Prostate gland (tissue), 2 donors: ENCODE measurements around the gene PPP1R14B. TPM values are rescaled to one million over a fixed set of nuclear protein-coding genes. Genes with fewer than 3 reads are reported as not detected.

Experiments
- DNase-seq: peaks from one replicate; pipeline ENCODE4 v3.0.0-alpha.2; 2019; ENCODE audit warnings: low spot score
- H3K27ac ChIP-seq, 2 donors: fragments of 200-600 bp; sonication (generic); 2 replicates each; pipeline ENCODE4 v1.5.1; 2017 to 2019
- H3K27me3 ChIP-seq: fragments of 200-600 bp; sonication (generic); replicated peaks from 2 replicates; pipeline ENCODE4 v1.5.1; 2019; ENCODE audit not compliant: insufficient read depth
- H3K36me3 ChIP-seq, 2 donors: fragments of 200-600 bp; sonication (generic); 1 replicate in 1 of 2; 2 replicates in 1 of 2; pipeline versions ENCODE4 v1.5.1 to v1.8.1; 2017 to 2019
- H3K4me1 ChIP-seq: fragments of 200-600 bp; sonication (generic); replicated peaks from 2 replicates; pipeline ENCODE4 v1.5.1; 2019
- H3K4me3 ChIP-seq, 2 donors: fragments of 200-600 bp; sonication (generic); 2 replicates each; pipeline ENCODE4 v1.5.1; 2017 to 2019
- H3K9me3 ChIP-seq: fragments of 200-600 bp; sonication (generic); 2 replicates; pipeline ENCODE4 v1.5.1; 2017
- POLR2A ChIP-seq: fragments of 450-650 bp; IDR thresholded peaks from one replicate; pipeline ENCODE4 v1.6.1; 2016; ENCODE audit warnings: antibody characterized with exemption, mild to moderate bottlenecking
- POLR2AphosphoS5 ChIP-seq: sonication (generic); formaldehyde crosslinking; IDR thresholded peaks from one replicate; pipeline ENCODE4 v1.6.1; 2017; ENCODE audit warnings: antibody characterized with exemption
- WGBS: methylation state at CpG from one replicate; pipeline ENCODE4 v1.1.5; 2018; 5-methylcytosine and 5-hydroxymethylcytosine counted together
- intact Hi-C: fragments of 100-400 bp; cut with DNase I; formaldehyde crosslinking; loops from one replicate; pipeline ENCODE4 v1.14.2; 2022
- total RNA-seq, 2 donors: library from RNA; depleted of rRNA; stranded (reverse); fragments of >200 nt; gene quantifications; one replicate each; pipeline ENCODE4 v1.1.0, GENCODE V29; 2016
- TF ChIP-seq, protein P1 (sequence below), 4 experiments: fragments of 200-600 bp in 2 of 4; fragments of 450-650 bp in 2 of 4; sonication (generic) in 2 of 4; IDR thresholded peaks; 1 replicate in 3 of 4; 2 replicates in 1 of 4; pipeline ENCODE4 v1.5.1; 2016 to 2019; ENCODE audit warnings: antibody characterized with exemption in 4 of 4, mild to moderate bottlenecking in 2 of 4, moderate library complexity in 2 of 4

PPP1R14B gene
- total RNA-seq, 2 donors from 2014 or later, result 60.5 to 69.3 TPM

DNA sequence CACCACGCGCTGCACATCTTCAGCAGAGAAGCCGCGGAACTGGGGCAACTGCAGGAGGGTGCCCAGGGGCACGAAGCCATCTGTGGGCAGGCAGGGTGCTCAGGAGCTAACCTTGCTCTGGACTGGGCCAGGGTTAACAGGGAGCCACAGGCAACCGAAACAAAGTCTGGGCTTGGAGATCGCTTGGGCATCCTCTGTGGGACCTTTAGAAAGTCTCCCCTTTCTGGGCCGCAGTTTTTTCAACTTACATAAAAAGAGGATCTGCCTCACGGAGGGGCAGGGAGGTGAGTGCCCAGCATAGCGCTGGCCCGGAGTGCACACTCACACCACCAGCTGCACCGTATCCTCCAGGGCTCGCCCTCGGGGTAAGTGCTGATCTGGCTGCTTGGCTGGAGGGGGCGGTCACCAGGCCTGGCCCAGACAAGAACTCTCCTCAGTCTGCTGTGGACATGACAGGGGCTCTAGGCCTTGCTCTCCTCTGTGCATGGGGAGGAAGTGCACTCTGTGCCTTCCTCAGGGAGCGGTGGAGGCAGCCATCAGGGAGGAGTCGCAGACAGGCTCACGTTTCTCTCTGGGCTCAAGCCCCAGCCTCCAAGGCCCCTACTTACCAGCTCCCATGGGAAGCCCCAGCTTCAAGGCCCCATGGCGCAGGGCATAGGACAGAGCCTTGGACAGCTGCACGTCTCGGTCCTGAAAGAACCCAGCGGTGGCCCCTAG, 21.7 kb downstream of the PPP1R14B start:
- Histone ChIP-seq H3K27ac (peak overlapping the region; percentile 86 to 88), H3K9me3 (no peaks in the 10 kb centered on the region), H3K36me3 (no peaks in the 10 kb centered on the region), H3K4me3 (peak overlapping the region; percentile 51 to 92), H3K27me3 (no peaks in the 10 kb centered on the region), H3K4me1 (peaks cover 20% of the 10 kb centered on the region)
- intact Hi-C loops, result no loop called here
- 52% methylated on average over 16 of the region's 22 CpGs for WGBS
- TF ChIP-seq, protein P1, sequence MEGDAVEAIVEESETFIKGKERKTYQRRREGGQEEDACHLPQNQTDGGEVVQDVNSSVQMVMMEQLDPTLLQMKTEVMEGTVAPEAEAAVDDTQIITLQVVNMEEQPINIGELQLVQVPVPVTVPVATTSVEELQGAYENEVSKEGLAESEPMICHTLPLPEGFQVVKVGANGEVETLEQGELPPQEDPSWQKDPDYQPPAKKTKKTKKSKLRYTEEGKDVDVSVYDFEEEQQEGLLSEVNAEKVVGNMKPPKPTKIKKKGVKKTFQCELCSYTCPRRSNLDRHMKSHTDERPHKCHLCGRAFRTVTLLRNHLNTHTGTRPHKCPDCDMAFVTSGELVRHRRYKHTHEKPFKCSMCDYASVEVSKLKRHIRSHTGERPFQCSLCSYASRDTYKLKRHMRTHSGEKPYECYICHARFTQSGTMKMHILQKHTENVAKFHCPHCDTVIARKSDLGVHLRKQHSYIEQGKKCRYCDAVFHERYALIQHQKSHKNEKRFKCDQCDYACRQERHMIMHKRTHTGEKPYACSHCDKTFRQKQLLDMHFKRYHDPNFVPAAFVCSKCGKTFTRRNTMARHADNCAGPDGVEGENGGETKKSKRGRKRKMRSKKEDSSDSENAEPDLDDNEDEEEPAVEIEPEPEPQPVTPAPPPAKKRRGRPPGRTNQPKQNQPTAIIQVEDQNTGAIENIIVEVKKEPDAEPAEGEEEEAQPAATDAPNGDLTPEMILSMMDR (IDR thresholded peaks at IDR 0.05), result no peak
- TF ChIP-seq POLR2AphosphoS5 (no peak), POLR2A (no peak)
- DNase-seq, result no peak

DNA sequence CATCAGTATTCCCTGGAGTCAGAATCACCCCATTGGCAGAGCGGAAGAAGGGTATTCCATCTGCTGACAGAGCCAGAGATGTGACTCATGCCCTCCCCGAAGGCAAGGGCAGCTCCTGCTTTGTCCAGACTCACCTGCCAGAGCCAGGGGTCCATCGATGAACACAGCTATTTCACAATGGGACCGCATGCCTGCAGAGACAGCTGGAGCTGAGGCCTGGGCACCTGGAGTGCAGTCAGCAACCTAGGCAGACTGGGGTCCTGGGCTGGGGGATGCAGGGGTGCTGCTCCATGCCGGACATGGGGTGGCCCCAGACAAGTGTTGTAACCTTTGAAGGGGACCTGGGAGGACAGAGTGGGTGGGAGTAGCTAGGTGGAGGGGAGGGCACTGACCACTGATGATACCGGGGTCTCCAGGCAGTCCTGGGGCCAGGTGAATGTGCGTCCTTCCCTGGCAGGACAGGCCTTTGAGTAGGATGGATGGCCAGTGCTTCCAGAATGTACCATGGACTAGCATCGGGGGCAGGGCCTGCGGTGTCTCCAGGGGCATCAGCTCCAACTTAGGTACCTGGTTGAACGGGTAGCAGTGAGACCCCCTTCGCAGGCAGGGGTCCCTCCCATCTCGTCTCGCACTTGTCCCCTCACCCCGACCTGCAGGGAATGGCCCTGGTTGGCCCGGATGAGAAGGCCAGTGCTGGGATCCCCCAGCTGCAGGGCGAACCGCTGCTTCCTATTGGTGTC, 22.4 kb downstream of the PPP1R14B start:
- TF ChIP-seq POLR2AphosphoS5, result no peak
- TF ChIP-seq POLR2A, result no peak
- TF ChIP-seq, protein P1 (IDR thresholded peaks at IDR 0.05), result no peak
- WGBS, result 85% methylated on average over 7 of the region's 17 CpGs
- Histone ChIP-seq H3K4me3 (no peak overlapping the region), H3K4me1 (peaks cover 14% of the 10 kb centered on the region), H3K27me3 (no peaks in the 10 kb centered on the region), H3K27ac (no peak overlapping the region), H3K36me3 (no peaks in the 10 kb centered on the region), H3K9me3 (no peaks in the 10 kb centered on the region)
- DNase-seq, result no peak
- intact Hi-C loops, result no loop called here

DNA sequence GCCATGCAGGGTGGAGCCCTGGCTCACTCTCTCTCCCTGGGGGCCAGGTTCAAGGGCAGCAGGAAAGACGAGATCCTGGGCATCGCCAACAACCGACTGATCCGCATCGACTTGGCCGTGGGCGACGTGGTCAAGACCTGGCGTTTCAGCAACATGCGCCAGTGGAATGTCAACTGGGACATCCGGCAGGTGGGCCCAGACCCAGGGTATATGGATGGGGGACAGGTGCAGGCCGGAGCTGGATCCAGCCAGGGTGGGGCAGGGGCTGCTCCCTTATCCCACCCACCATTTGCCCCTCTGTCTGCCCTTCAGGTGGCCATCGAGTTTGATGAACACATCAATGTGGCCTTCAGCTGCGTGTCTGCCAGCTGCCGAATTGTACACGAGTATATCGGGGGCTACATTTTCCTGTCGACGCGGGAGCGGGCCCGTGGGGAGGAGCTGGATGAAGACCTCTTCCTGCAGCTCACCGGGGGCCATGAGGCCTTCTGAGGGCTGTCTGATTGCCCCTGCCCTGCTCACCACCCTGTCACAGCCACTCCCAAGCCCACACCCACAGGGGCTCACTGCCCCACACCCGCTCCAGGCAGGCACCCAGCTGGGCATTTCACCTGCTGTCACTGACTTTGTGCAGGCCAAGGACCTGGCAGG, 23.6 kb downstream of the PPP1R14B start:
- H3K9me3 ChIP-seq, result no peaks in the 10 kb centered on the region
- no peak for DNase-seq

DNA sequence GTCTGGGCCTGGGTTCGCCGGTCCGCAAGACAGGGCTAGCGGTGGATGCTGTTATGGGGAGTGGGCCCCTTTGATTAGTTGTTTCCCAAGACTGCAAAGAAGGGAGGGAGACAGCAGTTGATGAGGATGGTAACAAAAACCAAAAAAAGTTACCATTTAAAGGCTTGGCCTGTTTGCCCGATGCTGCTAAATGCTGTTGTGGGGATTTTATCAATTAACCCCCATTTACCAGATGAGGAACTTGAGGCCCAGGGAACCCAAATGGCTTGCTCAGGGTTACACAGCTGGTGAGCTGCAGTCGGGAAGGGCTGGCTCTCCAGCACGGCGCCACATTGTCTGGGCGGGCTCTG, 24.1 kb downstream of the PPP1R14B start:
- 65% methylated on average over 9 of the region's 9 CpGs for WGBS
- Histone ChIP-seq H3K9me3 (no peaks in the 10 kb centered on the region), H3K4me1 (peaks cover 12% of the 10 kb centered on the region), H3K27me3 (no peaks in the 10 kb centered on the region), H3K4me3 (no peak overlapping the region), H3K36me3 (no peaks in the 10 kb centered on the region), H3K27ac (no peak overlapping the region)
- no peak for DNase-seq
- intact Hi-C loops, result no loop called here
- no peak for TF ChIP-seq POLR2A
- TF ChIP-seq, protein P1 (IDR thresholded peaks at IDR 0.05), result no peak
- TF ChIP-seq POLR2AphosphoS5, result no peak

More for the DNA sequence above, 23.6 kb downstream of the PPP1R14B start:
- 86% methylated on average over 24 of the region's 24 CpGs for WGBS
- Histone ChIP-seq H3K36me3 (no peaks in the 10 kb centered on the region), H3K27ac (no peak overlapping the region), H3K4me3 (no peak overlapping the region), H3K4me1 (peaks cover 12% of the 10 kb centered on the region), H3K27me3 (no peaks in the 10 kb centered on the region)
- TF ChIP-seq, protein P1 (IDR thresholded peaks at IDR 0.05), result no peak
- TF ChIP-seq POLR2A (no peak), POLR2AphosphoS5 (no peak)
- intact Hi-C loops, result no loop called here
